IPS-15b (cell line): ENCODE results near the gene NOP14.
"Not testable (repeated sequence)": the region's sequence is repeated elsewhere in the genome, so short reads cannot be mapped to it uniquely, and the experiment has no call there.

Experiments
- H3K27me3 ChIP-seq: one replicate; pipeline ENCODE4 v1.6.1; 2013; ENCODE audit warnings: low read length; ENCODE audit not compliant: control insufficient read depth, insufficient read depth
- H3K36me3 ChIP-seq: one replicate; pipeline ENCODE4 v1.6.1; 2013; ENCODE audit warnings: low read length; ENCODE audit not compliant: control insufficient read depth, insufficient read depth
- H3K4me1 ChIP-seq: one replicate; pipeline ENCODE4 v1.6.1; 2013; ENCODE audit warnings: mild to moderate bottlenecking, low read length; ENCODE audit not compliant: control insufficient read depth, insufficient read depth
- H3K4me3 ChIP-seq: one replicate; pipeline ENCODE4 v1.5.1; 2013; ENCODE audit warnings: low read depth, low read length
- H3K9ac ChIP-seq: one replicate; pipeline ENCODE4 v1.6.1; 2013; ENCODE audit warnings: low read depth, mild to moderate bottlenecking, low read length
- H3K9me3 ChIP-seq: one replicate; pipeline ENCODE4 v1.6.1; 2013; ENCODE audit warnings: mild to moderate bottlenecking, low read length; ENCODE audit not compliant: control insufficient read depth, insufficient read depth

NOP14 gene

DNA sequence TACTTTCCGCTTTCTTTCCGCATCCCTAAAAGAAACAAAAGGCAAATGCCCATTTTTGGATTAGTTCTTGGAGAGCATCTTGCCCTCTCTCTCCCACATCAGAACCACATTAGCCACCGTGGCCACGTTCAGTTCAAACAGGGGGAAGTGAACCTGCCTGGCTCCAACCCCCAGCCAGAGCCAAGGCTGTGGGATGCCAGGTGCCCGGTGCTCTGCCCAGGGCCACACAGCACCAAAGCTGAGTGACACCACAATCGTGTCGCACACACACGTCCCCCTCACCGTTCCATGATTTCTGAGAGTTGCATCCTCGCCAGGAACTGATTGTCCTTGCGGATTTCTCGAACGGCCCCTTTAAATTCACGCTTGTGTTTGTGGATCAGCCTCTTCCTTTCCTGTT is 24.3 kb downstream of the NOP14 start:
- H3K4me3 ChIP-seq = no peak overlapping the region
- H3K36me3 ChIP-seq = peaks cover 58% of the 10 kb centered on the region
- H3K9ac ChIP-seq = no peak overlapping the region
- no peaks in the 10 kb centered on the region for H3K27me3 ChIP-seq
- H3K9me3 ChIP-seq = no peaks in the 10 kb centered on the region
- peaks cover 9% of the 10 kb centered on the region for H3K4me1 ChIP-seq

- H3K9me3 ChIP-seq, H3K27me3 ChIP-seq, H3K4me3 ChIP-seq, H3K9ac ChIP-seq, H3K4me1 ChIP-seq: not testable (repeated sequence)
- peaks cover 57% of the 10 kb centered on the region for H3K36me3 ChIP-seq
Measured at GRCh38 chr4:2938411-2938810, 24.8 kb downstream of the NOP14 start.

GRCh38 chr4:2937986-2938385 is 25.2 kb downstream of the NOP14 start:
- H3K9ac ChIP-seq = no peak overlapping the region
- H3K4me3 ChIP-seq = no peak overlapping the region
- H3K27me3 ChIP-seq = no peaks in the 10 kb centered on the region
- H3K4me1 ChIP-seq = peaks cover 9% of the 10 kb centered on the region
- no peaks in the 10 kb centered on the region for H3K9me3 ChIP-seq
- H3K36me3 ChIP-seq = peaks cover 55% of the 10 kb centered on the region

DNA sequence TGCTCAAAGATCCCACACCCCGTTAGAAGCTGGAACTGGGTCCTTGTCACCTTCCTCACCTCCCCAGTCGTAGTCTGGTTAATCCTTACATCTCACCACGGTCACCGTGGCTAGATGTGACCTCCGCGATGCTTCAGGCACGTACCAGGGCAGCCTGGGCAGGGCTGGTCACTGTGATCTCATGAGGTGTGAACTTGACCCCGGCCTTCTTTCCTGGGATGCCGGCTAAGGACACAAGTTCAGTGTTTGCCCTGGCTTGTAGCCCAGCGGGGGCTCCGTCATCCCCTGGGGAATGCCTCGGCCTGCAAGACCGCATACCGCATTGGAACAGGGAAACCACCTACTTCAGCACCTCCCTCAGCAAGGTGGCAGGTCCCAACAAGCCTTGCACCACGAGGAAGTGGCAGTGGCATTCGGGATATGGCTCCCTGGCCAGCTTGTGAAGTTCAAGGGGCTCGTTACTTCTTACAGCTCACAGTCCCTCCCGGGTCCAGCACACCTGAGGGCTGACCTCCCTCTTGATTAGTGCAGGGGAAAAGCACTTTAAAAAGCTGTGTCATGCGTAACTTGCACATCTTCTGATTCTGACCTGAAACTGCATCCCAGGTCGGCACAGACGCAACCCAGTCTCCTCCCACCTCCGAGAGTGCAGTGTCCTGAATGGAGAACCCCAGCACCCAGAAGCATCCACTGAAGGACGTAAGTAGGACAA is 25.9 kb downstream of the NOP14 start:
- Histone ChIP-seq H3K27me3 (no peaks in the 10 kb centered on the region), H3K4me1 (peaks cover 9% of the 10 kb centered on the region), H3K36me3 (peaks cover 52% of the 10 kb centered on the region), H3K4me3 (peak overlapping the region; percentile 4), H3K9ac (peak overlapping the region; percentile 37), H3K9me3 (no peaks in the 10 kb centered on the region)

DNA sequence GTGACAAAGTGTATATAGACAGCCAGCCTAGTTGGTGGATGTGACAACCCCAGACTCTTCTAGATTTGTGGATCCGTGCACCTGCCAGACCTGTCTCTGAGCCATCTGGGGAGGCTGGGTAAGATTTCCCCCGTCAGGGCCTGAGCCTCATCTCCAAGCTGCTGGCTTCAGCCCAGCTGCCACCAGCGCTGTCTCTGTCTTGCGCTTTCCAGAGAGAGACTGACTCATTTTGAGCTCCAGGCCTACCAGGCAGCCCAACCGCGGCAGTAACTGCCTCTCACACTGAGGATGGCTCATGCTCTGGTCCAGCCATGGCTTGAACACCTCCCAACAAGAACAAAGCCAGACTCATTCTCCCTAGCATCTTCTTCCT is 26.4 kb downstream of the NOP14 start:
- H3K27me3 ChIP-seq = no peaks in the 10 kb centered on the region
- peak overlapping the region; percentile 37 for H3K9ac ChIP-seq
- H3K4me1 ChIP-seq = peaks cover 9% of the 10 kb centered on the region
- no peak overlapping the region for H3K4me3 ChIP-seq
- H3K36me3 ChIP-seq = peaks cover 52% of the 10 kb centered on the region
- no peaks in the 10 kb centered on the region for H3K9me3 ChIP-seq

DNA sequence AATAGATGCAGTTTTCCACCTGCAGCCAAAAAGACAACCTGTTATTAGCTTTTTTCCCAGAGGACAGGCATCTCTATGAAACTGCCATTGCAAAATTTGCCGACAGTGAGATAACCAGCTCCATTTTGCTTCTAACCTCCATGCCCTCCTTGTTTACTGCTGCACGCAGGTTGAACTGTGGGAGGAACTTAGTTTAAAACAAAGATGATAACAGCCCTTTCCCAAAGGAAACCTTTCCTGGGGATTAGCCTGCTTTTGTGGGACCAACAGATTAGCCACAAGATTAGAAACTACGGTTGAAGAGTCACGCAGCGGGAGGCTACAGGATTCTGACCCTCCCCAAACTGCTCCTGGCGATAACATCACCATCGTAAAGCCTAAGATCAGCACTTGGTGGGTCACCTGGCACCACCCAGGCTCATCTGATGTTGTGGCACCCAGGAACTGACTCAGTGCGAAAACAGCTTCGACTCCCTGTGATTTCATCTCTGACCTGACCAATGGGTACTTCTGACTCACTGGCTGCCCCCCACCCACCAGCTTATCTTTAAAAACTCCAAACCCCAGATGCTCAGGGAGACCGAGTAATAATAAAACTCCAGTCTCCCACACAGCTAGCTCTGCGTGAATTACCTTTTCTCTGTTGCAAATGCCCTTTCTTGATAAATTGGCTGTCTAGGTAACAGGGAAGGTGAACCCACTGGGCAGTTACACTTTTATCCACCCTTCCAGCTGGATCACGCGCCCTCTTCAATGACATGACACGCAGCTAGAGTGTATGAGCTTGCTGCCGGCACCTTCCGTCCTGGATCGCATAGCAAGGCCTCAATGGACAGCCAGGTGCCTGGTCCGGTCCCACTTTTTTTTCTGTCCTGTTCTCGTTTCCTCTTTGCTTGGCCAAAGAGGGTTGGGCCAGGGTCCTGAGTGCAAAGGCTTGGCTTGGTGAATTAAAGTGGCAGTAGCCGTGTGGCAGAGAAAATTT is 27.2 kb downstream of the NOP14 start:
- no peaks in the 10 kb centered on the region for H3K27me3 ChIP-seq
- H3K36me3 ChIP-seq = peaks cover 52% of the 10 kb centered on the region
- H3K4me3 ChIP-seq = peak overlapping the region; percentile 88
- no peaks in the 10 kb centered on the region for H3K9me3 ChIP-seq
- H3K9ac ChIP-seq = peak overlapping the region; percentile 96
- peaks cover 9% of the 10 kb centered on the region for H3K4me1 ChIP-seq

DNA sequence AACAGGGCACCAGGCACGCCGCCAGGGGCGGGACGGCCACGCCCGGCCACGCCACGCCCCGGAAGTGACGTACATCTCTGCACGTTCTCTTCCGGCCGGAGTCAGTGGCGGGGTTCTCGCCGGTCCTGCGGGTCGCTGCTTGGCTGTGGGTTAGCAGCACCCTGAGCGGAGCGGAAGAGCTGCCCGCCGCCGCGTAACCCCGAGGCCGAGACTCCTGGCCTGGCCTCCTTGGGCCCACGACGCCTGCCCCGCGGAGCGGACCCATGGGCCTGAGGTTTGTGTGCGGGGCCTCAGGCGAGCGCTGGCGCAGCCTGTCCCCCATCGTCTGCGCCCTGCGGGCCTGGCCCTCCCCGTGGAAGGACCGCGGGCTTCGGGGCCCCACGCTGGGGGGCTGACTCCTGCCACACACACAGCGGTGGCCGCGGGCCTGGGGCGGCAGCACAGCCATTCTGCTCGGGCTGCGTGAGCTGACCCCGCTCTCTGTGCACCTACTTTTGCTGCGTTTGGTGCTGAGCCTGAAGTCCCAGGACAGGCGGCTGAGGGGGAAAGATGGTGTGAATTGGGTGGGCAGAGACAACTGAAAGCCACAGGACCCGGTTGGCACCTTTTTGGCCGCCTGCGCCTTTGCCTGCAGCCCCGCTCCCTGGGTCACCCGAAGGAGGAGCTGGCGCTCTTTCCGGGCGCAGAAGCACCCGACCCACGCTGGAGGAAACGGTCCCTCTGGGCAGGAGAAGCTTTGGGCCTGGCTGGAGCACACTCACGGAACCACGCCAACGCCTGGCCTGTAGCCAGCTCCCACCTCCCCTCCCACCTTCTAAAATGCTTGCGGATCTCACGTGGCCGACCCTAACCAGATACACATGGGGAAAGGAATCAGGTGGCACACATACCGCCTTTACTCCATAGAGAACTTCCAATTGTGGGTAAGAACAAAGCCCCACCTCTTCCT is 28.1 kb downstream of the NOP14 start:
- Histone ChIP-seq H3K9ac (peak overlapping the region; percentile 96), H3K27me3 (no peaks in the 10 kb centered on the region), H3K36me3 (peaks cover 51% of the 10 kb centered on the region), H3K4me3 (peak overlapping the region; percentile 88), H3K9me3 (no peaks in the 10 kb centered on the region), H3K4me1 (peaks cover 9% of the 10 kb centered on the region)

DNA sequence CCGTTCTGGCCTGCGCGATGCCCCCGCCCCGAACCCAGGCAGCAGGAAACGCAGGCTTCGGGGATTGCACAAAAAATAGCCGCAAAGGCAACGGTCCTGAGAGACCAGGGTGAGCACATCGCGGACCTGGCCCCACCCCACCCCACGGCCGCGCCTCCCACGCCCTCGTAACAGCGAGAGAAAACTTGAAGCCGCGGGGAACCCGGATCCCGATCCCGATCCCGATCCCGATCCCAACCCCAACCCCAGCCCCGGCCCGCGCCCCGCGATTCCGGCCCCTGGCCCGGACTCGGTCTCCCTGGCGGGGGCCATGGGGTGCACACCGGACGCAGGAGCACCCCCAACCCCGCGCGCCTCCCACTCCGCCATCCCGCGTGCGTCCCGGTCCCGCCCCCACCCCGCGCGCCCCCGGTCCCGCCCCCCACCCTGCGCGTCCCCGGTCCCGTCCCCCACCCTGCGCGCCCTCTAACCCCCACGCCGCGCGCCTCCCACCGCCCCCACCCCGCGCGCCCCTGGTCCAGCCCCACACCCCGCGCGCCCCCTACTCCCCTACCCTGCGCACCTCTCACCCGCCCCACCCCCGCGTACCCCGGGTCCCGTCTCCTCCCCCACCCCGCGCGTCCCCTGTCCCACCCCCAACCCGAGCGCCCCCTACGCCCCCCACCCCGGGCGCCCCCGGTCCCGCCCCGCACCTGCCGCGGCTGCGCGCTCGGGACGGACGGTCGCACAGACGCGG is 29.0 kb downstream of the NOP14 start:
- H3K36me3 ChIP-seq = peaks cover 50% of the 10 kb centered on the region
- peaks cover 9% of the 10 kb centered on the region for H3K4me1 ChIP-seq
- peak overlapping the region; percentile 88 for H3K4me3 ChIP-seq
- no peaks in the 10 kb centered on the region for H3K9me3 ChIP-seq
- no peak overlapping the region for H3K9ac ChIP-seq
- no peaks in the 10 kb centered on the region for H3K27me3 ChIP-seq

- Histone ChIP-seq H3K9ac (no peak overlapping the region), H3K36me3 (peaks cover 45% of the 10 kb centered on the region), H3K9me3 (no peaks in the 10 kb centered on the region), H3K4me1 (peaks cover 9% of the 10 kb centered on the region), H3K27me3 (no peaks in the 10 kb centered on the region), H3K4me3 (peak overlapping the region; percentile 63)
Measured at GRCh38 chr4:2933566-2934076, 29.6 kb downstream of the NOP14 start.

GRCh38 chr4:2932951-2933565 is 30.1 kb downstream of the NOP14 start:
- Histone ChIP-seq H3K9me3 (no peaks in the 10 kb centered on the region), H3K36me3 (peaks cover 42% of the 10 kb centered on the region), H3K4me3 (no peak overlapping the region), H3K4me1 (peaks cover 9% of the 10 kb centered on the region), H3K27me3 (no peaks in the 10 kb centered on the region), H3K9ac (no peak overlapping the region)
